Naive thymus-derived CD4-positive, alpha-beta T cell (primary cell): ENCODE data around the gene CSK. TPM values are rescaled to one million over a fixed set of nuclear protein-coding genes. Genes with fewer than 3 reads are reported as not detected.

Source experiments
- ATAC-seq: fragments of 150-1000 bp; cut with Tn5 transposase; 2 replicates; pipeline ENCODE4 v1.10.0; 2021; ENCODE audit warnings: mild to moderate bottlenecking, moderate library complexity
- CTCF ChIA-PET: fragments of 350-600 bp; sonication (Branson Sonifier 250); formaldehyde crosslinking; loops from one replicate; lab custom pipeline; 2021; ENCODE audit warnings: antibody characterized with exemption; lab: Charles Lee
- POLR2A ChIA-PET: fragments of 350-600 bp; sonication (Branson Sonifier 250); formaldehyde crosslinking; loops from one replicate; lab custom pipeline; 2021; ENCODE audit warnings: antibody characterized with exemption, inconsistent platforms; lab: Charles Lee
- DNase-seq, 9 donors: peaks; one replicate each; pipeline versions ENCODE4 v3.0.0 to v3.0.0-alpha.2; 2020 to 2022; ENCODE audit warnings: mixed read lengths in 1 of 9
- H3K27ac ChIP-seq: one replicate; pipeline ENCODE4 v1.7.0; 2013; ENCODE audit warnings: mild to moderate bottlenecking, low read depth, low read length, moderate library complexity
- H3K27me3 ChIP-seq, 2 donors: one replicate each; pipeline ENCODE4 v1.7.0; 2013; ENCODE audit warnings: low read length in 2 of 2, mild to moderate bottlenecking in 2 of 2, moderate library complexity in 2 of 2; ENCODE audit not compliant: control insufficient read depth in 2 of 2, insufficient read depth in 2 of 2
- H3K36me3 ChIP-seq, 3 experiments: 1 replicate in 2 of 3; 2 replicates in 1 of 3; pipeline ENCODE4 v1.7.0; 2013; ENCODE audit warnings: low read length in 3 of 3, mild to moderate bottlenecking in 3 of 3, moderate library complexity in 1 of 3; ENCODE audit not compliant: insufficient read depth in 3 of 3, control insufficient read depth in 2 of 3
- H3K4me1 ChIP-seq, 2 donors: one replicate each; pipeline ENCODE4 v1.7.0; 2013; ENCODE audit warnings: low read length in 2 of 2, mild to moderate bottlenecking in 2 of 2, moderate library complexity in 1 of 2; ENCODE audit not compliant: control insufficient read depth in 2 of 2, insufficient read depth in 2 of 2
- H3K4me3 ChIP-seq: 2 replicates; pipeline ENCODE4 v1.7.0; 2013; ENCODE audit warnings: mild to moderate bottlenecking, low read length
- H3K9me3 ChIP-seq, 3 experiments: 1 replicate in 2 of 3; 2 replicates in 1 of 3; pipeline ENCODE4 v1.7.0; 2013; ENCODE audit warnings: low read length in 3 of 3; ENCODE audit not compliant: control insufficient read depth in 2 of 3
- H3K27ac Mint-ChIP-seq, 9 donors: one replicate each; pipeline ENCODE4 v1.8.0; 2020 to 2022; ENCODE audit warnings: mixed read lengths in 9 of 9, mild to moderate bottlenecking in 8 of 9, moderate library complexity in 5 of 9, inconsistent platforms in 2 of 9
- H3K27me3 Mint-ChIP-seq, 5 donors: one replicate each; pipeline ENCODE4 v1.8.0; 2021 to 2022; ENCODE audit warnings: mixed read lengths in 5 of 5, mild to moderate bottlenecking in 1 of 5
- H3K36me3 Mint-ChIP-seq, 5 donors: one replicate each; pipeline ENCODE4 v1.8.0; 2020 to 2022; ENCODE audit warnings: mixed read lengths in 5 of 5, mild to moderate bottlenecking in 3 of 5, inconsistent platforms in 1 of 5
- H3K4me1 Mint-ChIP-seq, 7 donors: one replicate each; pipeline ENCODE4 v1.8.0; 2020 to 2022; ENCODE audit warnings: mixed read lengths in 7 of 7, mild to moderate bottlenecking in 3 of 7, inconsistent platforms in 1 of 7
- H3K4me3 Mint-ChIP-seq, 10 donors: one replicate each; pipeline ENCODE4 v1.8.0; 2020 to 2022; ENCODE audit warnings: mild to moderate bottlenecking in 10 of 10, mixed read lengths in 10 of 10, moderate library complexity in 6 of 10, inconsistent platforms in 2 of 10
- H3K9me3 Mint-ChIP-seq, 11 donors: one replicate each; pipeline ENCODE4 v1.8.0; 2020 to 2022; ENCODE audit warnings: mixed read lengths in 11 of 11, mild to moderate bottlenecking in 4 of 11, inconsistent platforms in 1 of 11, moderate library complexity in 1 of 11
- intact Hi-C, 2 donors: fragments of 100-400 bp; cut with micrococcal nuclease; formaldehyde crosslinking; loops; one replicate each; pipeline ENCODE4 v1.15.1; 2023
- polyA plus RNA-seq, 2 donors: library from polyadenylated mRNA; unstranded; fragments of 300-500 nt; fragmentation: Illumina TruSeq; gene quantifications; one replicate each; pipeline ENCODE4 v1.2.3, GENCODE V29; 2021
- total RNA-seq, 6 experiments: library from RNA in 5 of 6; stranded (reverse) in 5 of 6; gene quantifications; 1 replicate in 5 of 6; 2 replicates in 1 of 6; pipeline ENCODE4 v1.2.3 and lab custom pipeline; 2021 to 2026

The CSK gene
- total and polyA plus RNA-seq, 7 experiments from 2014 or later: 67.7 to 421 (median 214) TPM

DNA sequence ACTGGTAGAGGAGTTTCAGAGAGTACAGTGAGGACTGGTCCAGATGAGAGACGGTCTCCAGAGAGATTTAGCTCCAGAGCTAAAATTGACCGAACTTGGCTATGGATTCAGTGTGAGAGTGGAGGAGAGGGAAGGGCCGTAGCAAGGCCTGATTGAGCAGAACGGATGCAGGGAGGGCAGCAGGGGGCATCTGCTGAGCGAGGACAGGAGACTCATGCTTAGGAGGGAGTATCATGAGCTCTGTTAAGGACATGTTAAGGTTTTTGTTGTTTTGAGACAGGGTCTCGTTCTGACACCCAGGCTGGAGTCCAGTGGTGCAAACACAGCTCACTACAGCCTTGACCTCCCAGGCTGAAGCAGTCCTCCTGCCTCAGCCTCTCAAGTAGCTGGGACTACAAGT, 23.1 kb downstream of the CSK start:
- ATAC-seq (no peak), DNase-seq (no peak)
- Histone ChIP-seq H3K9me3 (no peaks in the 10 kb centered on the region), H3K4me1 (peaks cover 4 to 28% of the 10 kb centered on the region in 2 donors), H3K27me3 (no peaks in the 10 kb centered on the region), H3K27ac (no peak overlapping the region), H3K4me3 (no peak overlapping the region), H3K36me3 (peaks cover 14 to 42% (median 15%) of the 10 kb centered on the region in 3 experiments)
- Mint-ChIP-seq H3K4me3 (peak overlapping the region in 1 of 10 donors; percentile 21), H3K4me1 (peaks cover 23 to 46% (median 39%) of the 10 kb centered on the region in 7 donors), H3K27ac (peak overlapping the region; percentile 11 to 93 (median 47)), H3K9me3 (peaks cover 0 to 2% (median 0%) of the 10 kb centered on the region in 11 donors), H3K27me3 (no peaks in the 10 kb centered on the region), H3K36me3 (peaks cover 0 to 19% (median 10%) of the 10 kb centered on the region in 5 donors)
- CTCF ChIA-PET: interaction anchor here (1.0 to 26.1 kb wide), 5 partner anchors 29 to 174 kb away, joined by 3 to 1110 read pairs (median 3); partner anchors contain the start of gene CSK
- intact Hi-C loops: no loop called here
- POLR2A ChIA-PET: interaction anchor here (0.6 to 28.9 kb wide), 5 partner anchors 12 to 566 kb away, joined by 3 to 1077 read pairs (median 3); partner anchors contain the start of gene CSK

DNA sequence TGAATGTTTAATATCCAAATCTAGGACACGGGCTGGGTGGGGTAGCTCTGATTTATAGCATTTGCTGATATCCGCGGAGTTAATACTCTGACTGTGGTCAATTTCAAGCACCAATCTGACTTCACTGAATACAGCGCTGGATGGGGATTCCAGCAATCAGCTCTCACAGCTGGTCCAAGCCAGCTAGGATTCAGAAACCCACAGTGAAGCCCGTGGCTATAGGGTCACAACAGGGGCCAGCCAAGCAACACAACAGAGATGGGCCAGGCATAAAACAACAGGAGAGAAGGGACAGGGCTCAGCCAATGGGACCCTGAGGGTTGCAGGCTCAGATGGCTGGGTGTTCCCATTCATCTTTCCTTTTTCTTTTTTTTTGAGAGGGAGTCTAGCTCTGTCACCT, 25.4 kb downstream of the CSK start:
- H3K36me3 ChIP-seq: peaks cover 0 to 20% (median 0%) of the 10 kb centered on the region in 3 experiments
- no peak overlapping the region for H3K4me3 ChIP-seq
- H3K27ac Mint-ChIP-seq: peak overlapping the region in 8 of 9 donors; percentile 83 to 94 (median 90)
- H3K4me1 ChIP-seq: peaks cover 0 to 21% of the 10 kb centered on the region in 2 donors
- intact Hi-C loops: no loop called here
- no peak for ATAC-seq
- H3K27ac ChIP-seq: peak overlapping the region; percentile 55
- ChIA-PET POLR2A (interaction anchor here (1.0 to 28.9 kb wide), 3 partner anchors 14 to 35 kb away, joined by 3 to 1077 read pairs (median 5); partner anchors contain the start of genes CSK and ULK3), CTCF (interaction anchor here (0.9 to 26.1 kb wide), 5 partner anchors 13 to 141 kb away, joined by 3 to 1110 read pairs (median 5); partner anchors contain the start of gene CSK)
- no peaks in the 10 kb centered on the region for H3K27me3 ChIP-seq
- H3K9me3 ChIP-seq: no peaks in the 10 kb centered on the region
- peaks cover 19 to 40% (median 36%) of the 10 kb centered on the region in 7 donors for H3K4me1 Mint-ChIP-seq
- H3K4me3 Mint-ChIP-seq: no peak overlapping the region
- H3K36me3 Mint-ChIP-seq: peaks cover 0 to 10% (median 4%) of the 10 kb centered on the region in 5 donors
- DNase-seq: no peak
- H3K27me3 Mint-ChIP-seq: no peaks in the 10 kb centered on the region
- peaks cover 0 to 2% (median 0%) of the 10 kb centered on the region in 11 donors for H3K9me3 Mint-ChIP-seq

DNA sequence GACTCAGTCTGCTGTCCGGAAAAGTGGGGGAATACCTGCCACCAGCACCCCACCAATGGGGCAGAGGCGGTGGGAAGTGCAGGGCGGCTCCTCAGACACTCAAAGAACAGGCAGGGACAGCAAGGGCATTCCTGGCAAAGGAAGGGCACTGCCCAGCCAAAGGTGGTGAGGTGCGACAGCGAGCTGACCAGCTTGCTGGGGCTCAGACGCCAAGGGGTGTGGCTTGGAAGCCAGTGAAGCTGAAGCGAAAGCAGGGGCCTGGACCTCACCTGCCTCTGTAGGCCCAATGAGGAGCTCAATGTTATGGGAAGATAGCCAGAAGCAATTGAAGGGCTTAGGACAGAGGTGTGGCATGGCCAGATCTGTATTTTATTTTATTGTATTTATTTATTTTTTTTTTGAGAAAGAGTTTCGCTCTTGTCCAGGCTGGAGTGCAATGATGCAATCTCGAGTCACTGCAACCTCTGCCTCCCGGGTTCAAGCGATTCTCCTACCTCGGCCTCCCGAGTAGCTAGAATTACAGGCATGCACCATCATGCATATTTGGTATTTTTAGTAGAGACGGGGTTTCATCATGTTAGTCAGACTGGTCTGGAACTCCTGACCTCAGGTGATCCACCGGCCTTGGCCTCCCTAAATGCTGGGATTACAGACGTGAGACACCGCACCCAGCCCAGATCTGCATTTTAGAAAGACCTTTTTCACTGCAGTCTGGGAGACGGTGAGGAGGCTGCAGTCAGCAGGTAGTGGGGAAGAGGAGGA, 26.4 kb downstream of the CSK start:
- Mint-ChIP-seq H3K36me3 (peaks cover 0 to 10% (median 4%) of the 10 kb centered on the region in 5 donors), H3K27me3 (no peaks in the 10 kb centered on the region), H3K4me1 (peaks cover 19 to 40% (median 36%) of the 10 kb centered on the region in 7 donors), H3K4me3 (peak overlapping the region in 2 of 10 donors; percentile 13 to 29), H3K27ac (peak overlapping the region; percentile 30 to 94 (median 85)), H3K9me3 (peaks cover 0 to 2% (median 0%) of the 10 kb centered on the region in 11 donors)
- H3K27me3 ChIP-seq: no peaks in the 10 kb centered on the region
- H3K27ac ChIP-seq: peak overlapping the region; percentile 37
- H3K36me3 ChIP-seq: peaks cover 0 to 10% (median 0%) of the 10 kb centered on the region in 3 experiments
- peaks cover 0 to 21% of the 10 kb centered on the region in 2 donors for H3K4me1 ChIP-seq
- no peak for DNase-seq
- no peak for ATAC-seq
- H3K4me3 ChIP-seq: no peak overlapping the region
- POLR2A ChIA-PET: interaction anchor here (0.6 to 28.9 kb wide), 3 partner anchors 13 to 29 kb away, joined by 3 to 1077 read pairs (median 5); partner anchors contain the start of gene CSK
- H3K9me3 ChIP-seq: no peaks in the 10 kb centered on the region
- CTCF ChIA-PET: interaction anchor here (0.9 to 26.1 kb wide), 5 partner anchors 9 to 94 kb away, joined by 3 to 1110 read pairs (median 4); partner anchors contain the start of gene CSK
- intact Hi-C loops: no loop called here

DNA sequence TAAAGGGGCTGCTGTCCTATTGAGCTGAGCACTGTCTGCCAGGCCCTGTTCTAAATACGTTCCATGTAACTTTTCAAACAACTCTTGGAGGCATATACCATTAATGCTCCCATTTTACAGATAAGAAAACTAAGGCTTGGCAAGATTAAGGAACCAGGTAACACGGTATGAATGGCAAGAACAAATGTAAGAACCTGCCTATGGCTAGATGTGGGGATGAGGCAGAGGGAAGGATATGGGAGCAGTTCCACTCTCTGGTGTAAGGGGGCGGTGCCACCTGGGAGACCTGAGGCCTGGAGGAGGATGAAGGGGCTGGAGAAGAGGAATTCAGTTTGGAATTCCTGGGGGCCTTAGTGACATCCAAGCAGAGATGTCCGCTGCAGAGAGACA, 27.0 kb downstream of the CSK start:
- peaks cover 0 to 9% (median 3%) of the 10 kb centered on the region in 5 donors for H3K36me3 Mint-ChIP-seq
- H3K27ac ChIP-seq: peak overlapping the region; percentile 37
- peaks cover 0 to 4% (median 0%) of the 10 kb centered on the region in 3 experiments for H3K36me3 ChIP-seq
- CTCF ChIA-PET: interaction anchor here (1.0 to 26.1 kb wide), 5 partner anchors 8 to 93 kb away, joined by 3 to 1110 read pairs (median 4); partner anchors contain the start of gene CSK
- peaks cover 19 to 41% (median 36%) of the 10 kb centered on the region in 7 donors for H3K4me1 Mint-ChIP-seq
- POLR2A ChIA-PET: interaction anchor here (0.6 to 28.9 kb wide), 2 partner anchors 13 to 29 kb away, joined by 3 to 1077 read pairs; partner anchors contain the start of gene CSK
- peaks cover 0 to 21% of the 10 kb centered on the region in 2 donors for H3K4me1 ChIP-seq
- H3K9me3 ChIP-seq: no peaks in the 10 kb centered on the region
- no peak for ATAC-seq
- intact Hi-C loops: no loop called here
- no peak overlapping the region for H3K4me3 ChIP-seq
- DNase-seq: no peak
- peaks cover 0 to 2% (median 0%) of the 10 kb centered on the region in 11 donors for H3K9me3 Mint-ChIP-seq
- no peaks in the 10 kb centered on the region for H3K27me3 Mint-ChIP-seq
- peak overlapping the region in 2 of 10 donors; percentile 9 to 19 for H3K4me3 Mint-ChIP-seq
- H3K27ac Mint-ChIP-seq: peak overlapping the region in 8 of 9 donors; percentile 83 to 92 (median 89)
- H3K27me3 ChIP-seq: no peaks in the 10 kb centered on the region

DNA sequence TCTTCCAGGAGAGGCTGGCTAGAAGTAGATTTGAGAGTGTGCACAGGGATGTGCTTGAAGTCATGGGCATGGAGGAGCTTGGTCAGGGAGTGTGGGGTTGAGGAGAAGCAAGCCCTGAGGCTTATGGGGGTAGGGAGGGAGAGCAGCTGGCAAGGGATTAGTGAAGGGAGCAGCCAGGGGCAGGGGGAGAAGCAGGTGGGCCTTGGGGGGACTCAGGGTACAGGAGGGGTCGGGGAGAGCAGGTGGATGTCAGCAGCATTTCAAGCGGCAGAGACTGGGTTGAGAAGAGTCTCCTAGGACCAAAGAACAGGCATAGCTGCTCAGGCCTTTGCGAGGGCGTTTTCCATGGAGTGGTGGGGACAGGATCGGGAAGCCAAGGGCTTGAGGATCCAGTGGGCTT, 27.4 kb downstream of the CSK start:
- CTCF ChIA-PET: interaction anchor here (1.1 to 26.1 kb wide), 2 partner anchors 8 to 33 kb away, joined by 3 to 1110 read pairs; partner anchors contain the start of gene CSK
- intact Hi-C loops: no loop called here

DNA sequence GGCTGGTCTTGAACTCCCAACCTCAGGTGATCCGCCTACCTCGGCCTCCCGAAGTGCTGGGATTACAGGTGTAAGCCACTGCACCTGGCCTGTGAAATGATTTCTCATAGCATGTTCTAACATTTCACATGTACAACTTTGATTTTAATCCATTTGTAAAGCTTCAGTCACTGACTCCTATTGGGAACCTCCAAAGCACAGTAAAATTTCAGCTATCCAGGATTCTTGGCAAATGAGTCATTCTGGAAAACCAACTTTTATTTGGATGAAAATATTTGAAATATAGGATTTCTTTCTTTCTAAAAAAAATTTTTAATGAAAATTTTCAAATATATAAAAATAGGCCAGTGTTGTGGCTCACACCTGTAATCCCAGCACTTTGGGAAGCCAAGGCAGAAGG, 28.1 kb downstream of the CSK start:
- ATAC-seq (no peak), DNase-seq (no peak)
- ChIA-PET CTCF (interaction anchor here (0.7 to 26.1 kb wide), 3 partner anchors 9 to 34 kb away, joined by 3 to 1110 read pairs (median 3); partner anchors contain the start of gene CSK), POLR2A (interaction anchor here (0.7 to 28.9 kb wide), 4 partner anchors 15 to 212 kb away, joined by 3 to 1077 read pairs (median 4); partner anchors contain the start of gene CSK)
- intact Hi-C loops: no loop called here
- Mint-ChIP-seq H3K9me3 (peaks cover 0 to 2% (median 0%) of the 10 kb centered on the region in 11 donors), H3K27ac (peak overlapping the region in 4 of 9 donors; percentile 51 to 92 (median 88)), H3K4me1 (peaks cover 14 to 36% (median 30%) of the 10 kb centered on the region in 7 donors), H3K36me3 (peaks cover 0 to 2% (median 0%) of the 10 kb centered on the region in 5 donors), H3K27me3 (no peaks in the 10 kb centered on the region), H3K4me3 (no peak overlapping the region)
- Histone ChIP-seq H3K4me3 (no peak overlapping the region), H3K27ac (no peak overlapping the region), H3K4me1 (peaks cover 0 to 21% of the 10 kb centered on the region in 2 donors), H3K36me3 (no peaks in the 10 kb centered on the region), H3K27me3 (no peaks in the 10 kb centered on the region), H3K9me3 (no peaks in the 10 kb centered on the region)

More for the DNA sequence above, 27.4 kb downstream of the CSK start:
- no peak overlapping the region for H3K4me3 ChIP-seq
- no peaks in the 10 kb centered on the region for H3K9me3 ChIP-seq
- ATAC-seq (no peak), DNase-seq (no peak)
- H3K36me3 Mint-ChIP-seq: peaks cover 0 to 5% (median 0%) of the 10 kb centered on the region in 5 donors
- peak overlapping the region; percentile 37 for H3K27ac ChIP-seq
- H3K4me1 Mint-ChIP-seq: peaks cover 16 to 37% (median 32%) of the 10 kb centered on the region in 7 donors
- H3K27me3 ChIP-seq: no peaks in the 10 kb centered on the region
- peak overlapping the region in 3 of 10 donors; percentile 9 to 44 (median 19) for H3K4me3 Mint-ChIP-seq
- no peaks in the 10 kb centered on the region for H3K27me3 Mint-ChIP-seq
- H3K36me3 ChIP-seq: peaks cover 0 to under 1% (median 0%) of the 10 kb centered on the region in 3 experiments
- H3K4me1 ChIP-seq: peaks cover 0 to 21% of the 10 kb centered on the region in 2 donors
- peak overlapping the region; percentile 4 to 92 (median 88) for H3K27ac Mint-ChIP-seq
- peaks cover 0 to 2% (median 0%) of the 10 kb centered on the region in 11 donors for H3K9me3 Mint-ChIP-seq
- POLR2A ChIA-PET: interaction anchor here (28.9 kb wide), 1 partner anchor 30 kb away, joined by 1077 read pairs; the partner anchor contains the start of gene CSK
